Measurements from ENCODE around the gene DOCK3. TPM values are rescaled to one million over a fixed set of nuclear protein-coding genes. Genes with fewer than 3 reads are reported as not detected.
A peak's percentile ranks its signal among the peaks of the same experiment; 100 is the strongest.
"Not testable (repeated sequence)": the region's sequence is repeated elsewhere in the genome, so short reads cannot be mapped to it uniquely, and the experiment has no call there.

The DOCK3 gene
- total RNA-seq, 1 experiment from 2014 or later, result 0.12 TPM

- DNase-seq (ENCODE audit: low read depth), result no peak
Measured at GRCh38 chr3:51357856-51358255, 683.1 kb downstream of the DOCK3 start.

DNA sequence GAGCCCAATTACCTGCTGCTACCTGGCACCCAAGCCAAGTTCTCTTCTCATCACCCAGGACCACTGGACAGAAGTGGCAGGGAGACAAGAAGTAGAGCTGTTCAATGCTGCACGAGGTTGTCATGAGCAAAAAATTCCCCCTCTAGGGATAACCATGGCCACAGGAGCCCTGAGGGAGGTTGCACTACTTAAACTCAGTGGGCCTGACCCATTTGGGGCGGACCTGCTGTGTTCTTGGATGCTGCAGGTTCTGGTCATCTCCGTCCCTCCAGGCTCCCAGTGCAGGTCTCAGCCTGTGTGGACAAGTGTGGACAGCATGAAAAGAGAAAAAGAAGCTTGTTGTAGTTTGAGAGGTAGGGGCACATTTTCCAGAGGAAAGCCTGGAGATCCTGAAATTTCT is 684.3 kb downstream of the DOCK3 start:
- DNase-seq (ENCODE audit: low read depth), result no peak

GRCh38 chr3:51360806-51361205 is 686.1 kb downstream of the DOCK3 start:
- no peak for DNase-seq (ENCODE audit: low read depth)

- no peak for DNase-seq (ENCODE audit: low read depth)
Measured at GRCh38 chr3:51361746-51362145, 687.0 kb downstream of the DOCK3 start.

DNA sequence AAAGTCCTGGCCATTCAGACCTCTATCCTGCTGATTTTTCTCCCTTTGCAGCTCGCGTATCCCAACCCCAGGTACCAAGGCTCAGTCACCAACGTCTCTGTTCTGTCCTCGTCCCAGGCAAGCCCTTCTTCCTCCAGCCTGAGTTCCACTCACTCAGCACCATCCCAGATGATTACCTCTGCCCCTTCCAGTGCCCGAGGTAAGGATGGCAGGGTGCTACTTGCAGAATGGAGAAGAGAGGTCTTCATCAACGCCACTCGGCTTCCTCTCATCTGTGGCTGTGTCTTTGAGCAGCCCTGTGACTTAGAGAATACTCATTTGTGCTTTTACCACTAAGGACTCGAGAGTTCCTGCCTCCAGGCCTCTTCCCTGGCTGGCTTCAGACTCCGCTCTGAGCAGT is 687.7 kb downstream of the DOCK3 start:
- DNase-seq (ENCODE audit: low read depth), result no peak

GRCh38 chr3:51368276-51368675 is 693.5 kb downstream of the DOCK3 start:
- not testable (repeated sequence) for DNase-seq (ENCODE audit: low read depth)

DNA sequence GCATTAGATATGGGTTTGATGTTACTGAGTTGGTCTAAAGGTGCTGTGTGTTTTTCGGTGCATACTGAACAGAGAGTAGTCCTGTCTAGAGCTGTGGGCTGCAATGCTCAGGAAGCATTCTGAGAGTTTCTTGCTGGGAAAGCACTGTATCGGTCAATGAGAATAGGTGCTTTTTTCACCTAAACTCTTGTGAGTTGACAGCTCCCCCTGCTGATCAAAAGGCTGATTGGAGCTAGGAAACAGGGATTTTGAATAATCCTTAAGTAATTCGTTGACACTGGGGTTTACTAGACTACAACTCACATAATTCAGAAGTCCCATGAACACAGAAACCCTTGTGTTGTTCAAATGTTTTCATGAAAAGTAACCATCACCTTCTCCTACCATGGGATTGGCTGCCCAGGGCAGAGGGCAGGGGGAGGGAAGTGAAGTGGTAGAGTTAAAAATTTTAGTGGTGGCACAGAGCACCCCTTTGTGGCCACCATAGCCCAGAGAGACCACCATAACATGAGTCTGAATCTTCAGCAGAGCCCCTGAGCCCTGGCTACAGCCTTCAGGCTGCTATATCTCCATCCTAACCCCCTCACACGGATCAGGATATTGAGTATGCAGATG is 697.3 kb downstream of the DOCK3 start:
- peak; percentile 66 for DNase-seq (ENCODE audit: low read depth)

GRCh38 chr3:51373658-51374421 is 699.1 kb downstream of the DOCK3 start:
- DNase-seq (ENCODE audit: low read depth), result no peak

DNA sequence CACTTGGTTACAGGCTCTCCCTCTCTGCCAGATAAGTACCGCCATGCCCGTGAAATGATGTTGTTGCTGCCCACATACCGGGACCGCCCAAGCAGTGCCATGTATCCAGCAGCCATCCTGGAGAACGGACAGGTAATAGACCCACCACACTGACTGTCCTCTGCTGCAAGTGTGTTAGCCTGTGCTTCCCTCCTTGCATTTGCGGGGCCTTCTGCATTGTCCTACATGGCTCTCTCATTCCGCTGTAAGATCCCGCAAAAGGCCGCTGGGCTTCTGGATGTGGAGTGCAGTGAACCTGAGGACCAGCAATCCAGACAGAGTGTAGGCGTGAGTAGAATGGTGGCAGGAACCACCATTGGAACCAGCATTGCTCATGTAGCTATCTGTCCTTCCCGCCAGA is 699.7 kb downstream of the DOCK3 start:
- DNase-seq (ENCODE audit: low read depth), result no peak

- DNase-seq (ENCODE audit: low read depth), result no peak
Measured at GRCh38 chr3:51375136-51375535, 700.4 kb downstream of the DOCK3 start.

GRCh38 chr3:51375571-51375970 is 700.8 kb downstream of the DOCK3 start:
- no peak for DNase-seq (ENCODE audit: low read depth)

GRCh38 chr3:51378065-51378464 is 703.3 kb downstream of the DOCK3 start:
- DNase-seq (ENCODE audit: low read depth), result no peak

- DNase-seq (ENCODE audit: low read depth), result no peak
Measured at GRCh38 chr3:51378726-51379125, 704.0 kb downstream of the DOCK3 start.

DNA sequence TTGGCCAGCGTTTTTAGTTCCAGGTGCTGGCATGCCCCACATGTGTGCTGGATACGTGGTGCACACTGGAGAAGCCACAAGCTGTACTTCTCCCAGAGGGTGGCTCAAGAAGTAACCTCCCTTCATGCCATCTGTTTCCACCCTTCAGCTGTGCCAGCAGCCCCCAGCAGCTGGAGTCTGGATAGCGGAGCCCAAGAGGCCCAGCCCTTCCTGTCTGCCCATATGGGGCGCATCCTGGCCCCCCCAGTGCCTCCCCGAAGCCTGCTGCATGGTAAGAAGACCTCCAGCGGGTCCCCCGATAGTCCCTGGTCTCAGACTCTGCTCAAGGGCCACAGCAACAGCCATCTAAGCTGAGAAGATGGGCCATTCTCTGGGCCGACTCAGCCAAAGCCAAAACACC is 704.6 kb downstream of the DOCK3 start:
- DNase-seq (ENCODE audit: low read depth), result no peak

DNA sequence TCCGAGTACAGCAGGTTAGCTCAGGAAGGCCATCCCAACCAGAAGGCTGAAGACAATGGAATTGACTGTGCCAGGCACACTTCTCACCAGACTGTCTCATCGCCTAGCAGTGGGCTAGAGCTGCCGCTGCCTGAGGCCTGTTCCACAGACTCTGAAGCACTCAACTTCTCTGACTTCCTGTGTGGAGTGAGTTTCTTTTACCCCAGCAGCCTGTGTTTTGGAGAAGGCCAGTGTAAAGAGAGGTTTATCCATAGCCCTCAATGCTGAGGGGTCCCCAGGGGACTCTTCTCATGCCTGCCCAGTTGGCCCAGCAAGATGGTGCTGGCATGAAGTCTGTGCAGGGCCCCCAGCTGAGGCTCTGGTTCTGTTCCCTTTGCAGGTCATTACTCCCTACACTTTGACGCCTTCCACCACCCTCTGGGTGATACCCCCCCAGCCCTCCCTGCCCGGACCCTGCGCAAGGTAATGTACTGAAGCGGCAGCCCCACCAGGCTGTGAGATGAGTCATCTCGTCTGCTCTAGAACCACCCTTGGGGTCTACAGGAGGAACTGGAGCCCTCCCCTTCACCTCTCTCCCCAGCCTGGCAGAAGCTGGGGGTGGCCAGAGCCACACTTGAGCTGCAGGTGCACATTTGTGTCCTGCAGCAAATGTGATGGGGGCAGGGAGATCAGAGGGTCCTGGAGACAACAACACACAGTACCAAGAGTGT is 705.2 kb downstream of the DOCK3 start:
- DNase-seq (ENCODE audit: low read depth), result no peak

- DNase-seq (ENCODE audit: low read depth), result no peak
Measured at GRCh38 chr3:51380601-51381332, 706.0 kb downstream of the DOCK3 start.

DNA sequence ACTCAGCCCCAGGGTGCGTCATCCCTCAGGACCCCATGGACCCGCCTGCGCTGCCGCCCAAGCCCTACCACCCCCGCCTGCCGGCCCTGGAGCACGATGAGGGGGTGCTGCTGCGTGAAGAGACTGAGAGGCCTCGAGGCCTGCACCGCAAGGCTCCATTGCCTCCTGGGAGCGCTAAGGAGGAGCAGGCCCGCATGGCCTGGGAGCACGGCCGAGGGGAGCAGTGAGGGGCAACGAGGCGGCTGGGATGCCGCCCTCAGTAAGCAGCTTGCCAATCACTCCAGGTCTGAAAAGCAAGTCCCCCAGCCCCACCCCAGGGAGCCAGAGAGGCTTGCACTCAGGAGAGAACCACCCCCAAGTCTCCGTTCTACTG is 706.6 kb downstream of the DOCK3 start:
- DNase-seq (ENCODE audit: low read depth), result no peak

- DNase-seq (ENCODE audit: low read depth), result no peak
Measured at GRCh38 chr3:51382076-51382745, 707.5 kb downstream of the DOCK3 start.

- no peak for DNase-seq (ENCODE audit: low read depth)
Measured at GRCh38 chr3:51382947-51383578, 708.3 kb downstream of the DOCK3 start.

GRCh38 chr3:51384055-51384725 is 709.5 kb downstream of the DOCK3 start:
- DNase-seq (ENCODE audit: low read depth), result peak; percentile 26

Measured in RPMI7951 (cell line).